RKO (cell line): ENCODE measurements around the gene GFER.
"Not testable (repeated sequence)": the region's sequence is repeated elsewhere in the genome, so short reads cannot be mapped to it uniquely, and the experiment has no call there.

ENCODE experiments used
- DNase-seq: peaks from one replicate; pipeline ENCODE4 v3.0.0-alpha.2; 2016; ENCODE audit warnings: low spot score

Gene GFER

DNA sequence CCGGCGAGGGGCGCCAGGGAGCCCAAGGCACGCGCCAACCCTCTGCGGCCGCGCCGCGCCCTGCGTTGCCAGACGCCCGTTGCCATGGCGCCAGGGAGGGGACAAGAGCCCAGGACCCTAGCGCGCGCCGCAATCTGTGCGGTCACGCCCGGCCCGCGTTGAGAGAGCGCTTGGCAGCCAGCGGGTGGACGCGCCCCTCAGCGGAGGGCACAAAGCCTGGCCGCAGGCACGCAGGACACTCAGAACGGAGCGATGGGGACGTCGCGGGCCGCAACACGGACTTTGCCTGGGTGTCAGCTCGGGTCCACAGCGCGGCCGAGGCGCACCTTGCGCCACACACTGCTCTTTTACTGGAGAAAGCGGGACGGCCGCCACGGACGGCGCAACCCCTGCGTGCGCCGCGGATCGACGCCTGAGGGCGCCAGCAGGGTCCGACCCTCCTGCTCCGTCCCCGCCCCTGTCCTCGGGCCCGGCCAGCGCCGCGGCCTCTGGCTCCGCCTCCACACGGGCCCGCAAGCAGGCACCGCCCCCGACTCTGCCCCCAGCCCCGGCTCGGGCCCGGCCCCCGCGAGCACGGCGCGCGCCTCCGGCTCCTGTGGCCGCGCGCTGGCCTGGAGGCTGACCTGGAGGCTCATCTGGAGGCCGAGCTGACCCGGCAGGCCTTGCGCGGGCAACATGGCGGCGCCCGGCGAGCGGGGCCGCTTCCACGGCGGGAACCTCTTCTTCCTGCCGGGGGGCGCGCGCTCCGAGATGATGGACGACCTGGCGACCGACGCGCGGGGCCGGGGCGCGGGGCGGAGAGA, at the start of gene GFER:
Gene GFER (plus strand): TSS at position 650 of the 803 bp plus-strand sequence. CDS start 26 bp downstream, at position 676.
- peak; percentile 92 for DNase-seq

DNA sequence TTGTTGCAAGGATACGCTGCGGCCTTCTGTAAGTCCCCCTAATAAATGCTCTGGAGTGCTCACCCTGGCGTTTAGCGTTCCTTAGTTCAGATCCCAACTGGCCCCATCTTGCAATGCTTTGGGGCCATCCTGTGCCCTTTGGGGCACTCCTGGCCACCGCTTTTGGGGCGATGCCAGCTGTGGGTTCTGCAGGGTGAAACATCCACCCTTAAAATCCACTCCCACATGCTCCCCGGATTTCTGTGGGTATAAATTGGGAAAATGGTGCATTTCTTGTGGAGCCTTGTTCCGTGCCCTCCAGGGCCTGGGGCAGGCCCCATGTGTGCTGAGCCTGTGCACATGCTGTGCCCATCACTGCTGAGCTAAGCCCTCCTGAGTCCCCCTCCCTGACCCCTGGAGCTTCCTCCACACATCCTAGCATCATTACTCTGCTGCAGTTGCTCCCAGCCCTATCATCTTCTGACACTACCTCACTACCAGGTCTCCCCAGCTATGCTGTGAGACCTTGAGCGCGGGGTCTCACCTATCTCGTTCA, 47.0 kb upstream of the GFER start:
- no peak for DNase-seq

DNA sequence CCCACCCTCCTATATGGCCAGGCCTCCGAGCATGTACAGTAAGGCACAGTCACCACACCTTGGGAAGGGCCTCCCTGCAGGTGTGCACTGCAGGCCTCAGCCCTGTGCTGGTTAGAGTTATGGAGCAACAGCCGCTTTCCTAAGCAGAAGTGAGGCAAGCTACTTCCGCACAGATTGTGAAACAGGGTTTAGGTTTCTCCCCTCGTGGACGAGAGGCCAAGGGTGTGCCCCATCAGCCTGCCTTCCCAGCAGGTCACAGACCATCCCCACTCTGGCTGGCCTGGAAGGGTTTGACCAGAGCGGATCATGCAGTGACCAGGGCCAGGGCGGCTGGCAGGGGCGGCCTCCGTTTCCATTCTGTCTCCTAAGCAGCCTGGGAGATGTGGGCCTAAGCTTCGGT, 45.7 kb upstream of the GFER start:
- DNase-seq = no peak

DNA sequence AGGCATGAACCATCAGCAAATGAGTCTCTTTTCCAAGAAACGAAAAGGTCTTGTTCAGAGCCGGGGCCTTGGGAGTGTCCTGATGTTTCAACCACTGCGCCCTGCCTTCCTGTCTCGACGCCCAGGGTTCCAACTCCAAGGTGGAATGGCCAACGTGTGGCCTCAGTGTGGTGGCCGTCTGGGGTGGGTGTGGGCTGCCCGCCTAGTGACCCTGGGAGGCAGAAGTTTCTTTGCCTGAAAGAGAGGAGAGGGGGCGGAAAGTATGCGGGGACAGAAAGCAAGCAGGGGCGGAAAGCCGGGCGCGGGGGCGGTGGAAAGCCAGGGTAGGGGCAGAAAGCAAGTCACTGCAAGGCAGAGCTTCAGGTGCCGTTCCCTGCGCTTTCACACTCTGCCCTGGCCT, 45.1 kb upstream of the GFER start:
- DNase-seq = no peak

DNA sequence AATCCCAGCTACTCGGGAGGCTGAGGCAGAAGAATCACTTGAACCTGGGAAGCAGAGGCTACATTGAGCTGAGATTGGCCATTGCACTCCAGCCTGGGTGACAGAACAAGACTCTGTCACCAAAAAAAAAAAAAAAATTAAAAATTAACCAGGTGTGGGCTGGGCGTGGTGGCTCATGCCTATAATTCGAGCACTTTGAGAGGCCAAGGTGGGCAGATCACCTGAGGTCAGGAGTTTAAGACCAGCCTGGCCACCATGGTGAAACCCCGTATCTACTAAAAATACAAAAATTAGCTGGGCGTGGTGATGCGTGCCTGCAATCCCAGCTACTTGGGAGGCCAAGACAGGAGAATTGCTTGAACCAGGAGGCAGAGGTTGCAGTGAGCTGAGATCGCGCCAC, 44.2 kb upstream of the GFER start:
- not testable (repeated sequence) for DNase-seq

GRCh38 chr16:1940273-1941161, 43.5 kb upstream of the GFER start:
- DNase-seq = no peak

- DNase-seq = no peak
These were observed 42.6 kb upstream of the GFER start for GRCh38 chr16:1941162-1942046.

DNA sequence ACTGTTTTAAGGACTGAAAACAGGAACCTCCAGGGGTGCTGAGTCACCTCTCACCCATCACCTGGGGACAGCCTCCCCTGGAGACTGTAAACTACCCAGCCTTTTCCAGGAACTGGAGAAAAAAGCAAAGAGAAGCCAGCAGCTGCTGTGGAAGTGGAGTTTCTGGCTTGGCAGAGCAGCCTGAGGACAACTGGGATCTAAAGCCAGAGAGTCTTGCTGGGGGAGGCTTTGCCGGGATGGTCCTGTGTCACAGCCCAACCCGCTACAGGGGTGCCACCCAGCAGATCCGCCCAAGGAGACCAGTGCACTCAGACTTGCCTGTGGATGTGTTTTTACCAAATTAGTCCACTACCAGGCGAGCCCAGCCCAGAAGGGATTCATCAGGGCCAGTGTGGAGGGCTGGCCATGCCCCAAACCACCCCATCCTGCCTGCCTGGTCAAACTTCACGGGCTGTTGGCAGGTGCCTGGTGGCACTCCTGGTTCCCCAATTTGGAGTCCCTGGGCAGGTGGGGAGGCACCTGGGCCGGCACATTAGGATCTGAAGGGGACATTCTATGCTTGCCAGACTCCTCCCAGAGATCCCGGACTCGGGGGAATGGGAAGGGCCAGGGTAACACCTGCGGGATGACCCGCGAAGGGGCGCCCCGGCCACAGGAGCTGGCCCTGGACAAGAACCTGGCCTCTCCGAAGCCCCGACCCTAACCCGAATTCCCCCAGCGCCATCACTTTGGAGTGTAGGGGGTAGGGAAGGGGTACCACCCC, 41.8 kb upstream of the GFER start:
- no peak for DNase-seq

DNA sequence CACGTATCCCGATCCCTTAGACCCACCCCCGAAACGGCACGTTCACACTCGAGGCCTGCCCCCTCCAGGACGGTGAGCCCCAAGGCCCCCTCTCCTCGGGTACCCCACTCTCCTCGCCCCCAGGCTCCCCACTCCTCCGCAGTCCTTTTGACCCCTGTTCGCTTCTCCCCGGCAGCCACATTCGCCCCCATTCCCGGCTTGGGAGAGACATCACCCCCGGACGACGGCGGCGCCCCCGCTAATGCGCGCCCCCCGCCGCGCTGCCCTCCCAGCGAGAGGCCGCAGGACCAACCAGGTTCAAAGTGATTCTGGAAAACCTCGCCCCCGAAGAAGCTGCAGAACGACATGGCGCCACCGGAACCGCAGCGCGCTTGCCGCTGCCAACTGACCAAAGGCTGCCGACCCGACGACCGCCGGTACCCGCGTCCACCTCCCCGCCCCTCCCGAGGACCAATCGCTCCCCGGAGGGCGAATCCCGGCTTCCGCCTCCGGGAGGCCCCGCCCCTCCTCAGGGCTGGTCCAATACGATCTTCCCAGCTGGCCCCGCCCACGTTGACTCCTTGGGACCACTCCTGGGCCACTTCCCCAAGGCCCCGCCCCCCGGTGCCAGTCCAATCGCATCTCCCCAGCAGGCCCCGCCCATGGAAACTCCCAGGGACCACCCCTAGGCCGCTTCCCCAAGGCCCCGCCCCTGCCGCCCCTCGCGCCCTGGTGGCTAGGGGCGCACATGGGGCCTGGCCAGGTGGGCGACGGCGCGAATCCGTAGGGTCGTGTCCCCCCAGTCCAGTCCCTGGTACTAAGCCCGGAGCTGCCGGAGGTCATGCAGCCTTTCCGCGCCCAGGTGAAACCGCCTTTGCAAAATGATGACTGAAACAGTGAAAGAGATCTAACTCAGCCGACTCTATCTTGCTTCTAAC, 40.9 kb upstream of the GFER start, which contains the start of gene MSRB1:
Gene MSRB1 (minus strand): TSS at position 390 of the 917 bp plus-strand sequence. CDS start 43 bp downstream, at position 347.
- peak; percentile 98 for DNase-seq

DNA sequence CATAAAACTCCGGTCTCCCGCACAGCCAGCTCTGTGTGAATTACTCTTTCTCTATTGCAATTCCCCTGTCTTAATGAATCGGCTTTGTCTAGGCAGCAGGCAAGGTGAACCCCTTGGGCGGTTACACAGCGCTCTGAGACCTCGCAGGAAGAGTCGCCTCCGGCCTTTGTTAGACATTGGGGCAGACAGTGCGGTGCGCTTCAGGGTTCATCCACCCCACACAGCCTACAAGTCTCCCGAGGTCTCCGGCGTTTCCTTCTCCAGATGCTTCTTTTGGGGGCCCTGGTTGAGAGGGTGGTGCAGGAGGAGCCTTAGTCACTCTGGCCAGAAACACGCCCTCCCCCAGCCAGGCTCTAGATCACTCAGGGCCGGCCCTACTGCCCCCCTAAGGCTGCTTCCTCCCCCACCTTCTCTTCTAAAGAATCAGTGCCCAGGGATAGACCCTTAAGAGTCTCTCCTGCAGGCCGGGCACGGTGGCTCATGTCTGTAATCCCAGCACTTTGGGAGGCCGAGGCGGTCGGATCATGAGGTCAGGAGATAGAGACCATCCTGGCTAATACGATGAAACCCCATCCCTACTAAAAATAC, 39.3 kb upstream of the GFER start:
- no peak for DNase-seq

DNA sequence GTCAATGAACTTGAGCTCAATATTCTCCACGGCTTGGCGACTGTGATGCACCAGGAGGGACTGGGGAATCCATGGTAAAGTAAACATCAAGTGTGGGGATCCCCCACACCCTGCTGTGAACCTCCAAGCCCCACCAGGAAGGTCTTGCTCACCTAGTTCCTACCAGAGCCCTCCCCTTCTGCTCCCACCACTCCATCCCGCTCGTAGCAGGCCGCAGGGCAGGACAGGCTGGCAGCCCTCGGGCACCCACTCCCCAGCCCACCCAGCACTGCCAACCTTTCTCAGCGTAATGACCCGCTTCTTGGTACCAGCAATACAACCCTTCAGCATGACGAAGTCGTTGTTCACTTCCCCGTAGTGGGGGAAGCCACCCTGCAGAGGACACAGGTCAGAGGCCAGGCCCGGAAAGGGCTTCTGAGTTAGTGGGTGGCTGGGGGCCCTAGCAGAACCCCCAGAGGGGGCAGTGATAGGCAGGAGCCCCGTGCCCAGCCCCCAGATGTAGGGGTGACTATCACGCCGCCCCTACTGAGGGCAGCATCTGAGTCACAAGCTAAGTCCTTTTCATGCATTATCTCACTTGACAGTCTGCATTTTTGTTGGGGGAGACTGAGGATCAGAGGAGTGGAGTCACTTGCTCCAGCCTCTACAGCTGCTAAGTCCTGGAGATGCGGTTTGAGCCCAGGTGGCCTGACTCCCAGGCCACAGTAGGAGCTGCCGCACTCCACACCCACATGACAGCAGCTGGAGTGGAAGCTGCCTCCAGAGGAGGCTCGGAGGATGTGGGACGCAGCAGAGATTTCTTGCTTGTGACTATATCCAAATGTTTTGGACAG, 38.2 kb upstream of the GFER start:
- DNase-seq = no peak

DNA sequence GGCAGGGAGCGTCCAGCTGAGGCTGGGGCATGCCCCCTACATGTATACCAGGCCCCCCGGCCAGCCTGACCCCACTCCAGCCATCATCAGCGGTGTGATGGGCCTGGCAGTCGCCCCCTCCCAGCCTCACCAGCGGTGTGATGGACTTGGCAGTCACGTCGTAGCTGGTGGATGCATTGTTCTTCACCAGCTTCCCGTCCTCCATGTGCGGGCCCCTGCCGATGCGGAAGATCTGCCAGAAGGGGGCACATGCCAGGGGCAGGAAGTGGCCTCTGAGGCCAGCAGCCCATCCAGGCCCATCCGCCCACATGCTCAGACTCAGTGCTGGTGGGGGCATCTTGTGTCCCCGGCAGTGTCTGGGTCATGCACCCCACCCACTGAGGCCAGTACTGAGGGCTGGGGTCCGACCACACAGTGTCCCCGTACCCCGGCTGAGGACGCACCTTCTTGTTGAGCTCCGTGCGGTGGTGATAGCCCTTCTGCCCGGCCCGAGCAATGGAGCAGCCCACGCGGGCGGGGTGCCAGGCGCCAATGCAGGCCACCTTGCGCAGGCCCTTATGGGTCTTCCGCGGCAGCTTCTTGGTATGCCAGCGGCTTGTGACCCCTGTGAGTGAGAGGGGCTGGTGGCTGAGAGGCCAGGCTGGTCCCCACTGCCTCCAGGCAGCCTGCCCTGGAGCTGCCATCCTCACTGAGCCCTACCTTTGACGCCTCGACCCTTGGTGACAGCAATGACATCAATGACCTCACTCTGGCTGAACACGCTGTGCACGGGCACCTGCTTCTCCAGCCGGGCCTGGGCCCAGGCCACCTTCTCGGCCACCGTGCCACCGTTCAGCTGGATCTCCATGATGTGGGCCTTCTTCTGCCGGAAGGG, 37.3 kb upstream of the GFER start:
- no peak for DNase-seq

GRCh38 chr16:1947369-1947670, 36.7 kb upstream of the GFER start:
- DNase-seq = no peak

- DNase-seq = no peak
These were observed 34.5 kb upstream of the GFER start for GRCh38 chr16:1949507-1949906.

DNA sequence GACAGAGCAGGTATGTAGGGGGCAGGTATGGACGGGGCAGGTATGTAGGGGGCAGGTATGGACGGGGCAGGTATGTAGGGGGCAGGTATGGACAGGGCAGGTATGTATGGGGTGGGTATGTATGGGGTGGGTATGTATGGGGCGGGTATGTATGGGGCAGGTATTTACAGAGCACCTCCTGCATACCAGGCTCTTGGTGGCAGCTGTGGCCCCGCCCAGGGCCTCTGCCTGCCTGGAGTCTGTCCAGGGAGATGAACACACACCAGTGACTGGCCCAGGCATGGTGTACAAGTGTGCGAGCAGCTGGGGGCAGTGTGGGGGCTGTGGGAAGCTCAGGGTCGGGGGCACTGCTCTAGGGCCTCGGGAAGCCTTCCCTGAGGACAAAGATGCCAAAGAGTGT, 33.9 kb upstream of the GFER start:
- DNase-seq = no peak

- DNase-seq = no peak
These were observed 33.4 kb upstream of the GFER start for GRCh38 chr16:1950559-1950958.

GRCh38 chr16:1953734-1954133, 30.3 kb upstream of the GFER start:
- no peak for DNase-seq
